ENCODE results near the gene RAP2C. TPM values are rescaled to one million over a fixed set of nuclear protein-coding genes. Genes with fewer than 3 reads are reported as not detected.

RAP2C gene
- total RNA-seq, 2 experiments from 2014 or later, result 51.9 to 52.0 TPM

DNA sequence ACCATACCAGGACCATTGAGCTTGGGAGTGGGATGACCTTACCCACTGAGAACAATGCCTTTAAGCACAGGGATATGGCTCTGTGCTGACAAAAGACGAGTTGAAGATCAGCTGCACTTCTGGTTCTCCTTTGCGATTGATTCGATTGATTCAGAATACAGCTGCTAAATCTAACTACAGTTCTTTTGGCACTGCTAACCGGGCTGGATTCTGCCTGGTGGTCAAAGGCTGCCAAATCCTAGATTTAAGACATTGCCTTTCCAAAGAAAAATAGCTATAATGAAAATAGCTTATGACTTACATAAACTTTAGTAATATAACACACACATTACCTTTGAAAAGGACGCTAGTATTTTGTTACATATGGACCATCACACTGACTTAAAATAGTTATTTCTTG lies 18.3 kb downstream of the RAP2C start:
- no peak overlapping the region for H3K4me3 ChIP-seq (ENCODE audit: low read length)
- intact Hi-C loops (cut with DNase I, micrococcal nuclease), result no loop called here
- Mint-ChIP-seq H3K9me3 (no peaks in the 10 kb centered on the region), H3K36me3 (ENCODE audit: low read depth) (peaks cover 26% of the 10 kb centered on the region), H3K27me3 (no peaks in the 10 kb centered on the region), H3K4me3 (no peak overlapping the region), H3K27ac (no peak overlapping the region), H3K4me1 (ENCODE audit: low read depth) (peaks cover 3% of the 10 kb centered on the region)
- no peak overlapping the region for H3K27ac ChIP-seq (ENCODE audit: low read depth in 1 of 2, low read length in 2 of 2)
- no peaks in the 10 kb centered on the region for H3K27me3 ChIP-seq (ENCODE audit: control insufficient read depth in 1 of 2, insufficient read depth in 2 of 2, low read length in 2 of 2)
- H3K36me3 ChIP-seq (ENCODE audit: insufficient read depth, low read length), result peaks cover 3% of the 10 kb centered on the region
- H3K4me1 ChIP-seq (ENCODE audit: insufficient read depth, low read length), result no peaks in the 10 kb centered on the region
- no peaks in the 10 kb centered on the region for H3K9me3 ChIP-seq (ENCODE audit: control insufficient read depth in 1 of 2, insufficient read depth in 1 of 2, low read length in 2 of 2)
- CTCF ChIA-PET, result no interaction called here
- DNase-seq (no peak), ATAC-seq (ENCODE audit: poor library complexity) (no peak)
- no peak for TF ChIP-seq CTCF (IDR thresholded peaks at IDR 0.05)
- POLR2A ChIA-PET, result no interaction called here

DNA sequence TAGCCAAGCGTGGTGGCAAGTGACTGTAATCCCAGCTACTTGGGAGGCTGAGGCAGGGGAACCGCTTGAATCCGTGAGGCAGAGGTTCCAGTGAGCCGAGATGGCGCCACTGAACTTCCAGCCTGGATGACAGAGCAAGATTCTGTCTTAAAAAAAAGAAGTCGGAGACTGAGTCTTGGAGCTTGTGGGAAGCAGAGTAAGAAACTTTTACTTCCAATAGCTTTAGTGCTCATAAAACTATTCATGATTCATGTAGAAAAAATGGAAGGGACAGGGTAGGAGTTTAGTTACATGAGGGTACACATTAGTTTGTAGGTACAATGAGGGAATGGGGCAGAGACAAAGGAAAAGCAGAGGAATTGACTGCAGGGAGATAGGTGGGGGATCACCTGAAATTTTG lies 19.3 kb downstream of the RAP2C start:
- ATAC-seq (ENCODE audit: poor library complexity) (no peak), DNase-seq (no peak)
- Histone ChIP-seq H3K4me1 (ENCODE audit: insufficient read depth, low read length) (no peaks in the 10 kb centered on the region), H3K9me3 (ENCODE audit: control insufficient read depth in 1 of 2, insufficient read depth in 1 of 2, low read length in 2 of 2) (no peaks in the 10 kb centered on the region), H3K27me3 (ENCODE audit: control insufficient read depth in 1 of 2, insufficient read depth in 2 of 2, low read length in 2 of 2) (no peaks in the 10 kb centered on the region), H3K27ac (ENCODE audit: low read depth in 1 of 2, low read length in 2 of 2) (no peak overlapping the region), H3K36me3 (ENCODE audit: insufficient read depth, low read length) (peaks cover 3% of the 10 kb centered on the region), H3K4me3 (ENCODE audit: low read length) (no peak overlapping the region)
- no peak for TF ChIP-seq CTCF (IDR thresholded peaks at IDR 0.05)
- Mint-ChIP-seq H3K4me3 (no peak overlapping the region), H3K27ac (no peak overlapping the region), H3K27me3 (no peaks in the 10 kb centered on the region), H3K9me3 (no peaks in the 10 kb centered on the region), H3K4me1 (ENCODE audit: low read depth) (no peaks in the 10 kb centered on the region), H3K36me3 (ENCODE audit: low read depth) (peaks cover 20% of the 10 kb centered on the region)
- ChIA-PET POLR2A (no interaction called here), CTCF (no interaction called here)
- intact Hi-C loops (cut with DNase I, micrococcal nuclease), result no loop called here

DNA sequence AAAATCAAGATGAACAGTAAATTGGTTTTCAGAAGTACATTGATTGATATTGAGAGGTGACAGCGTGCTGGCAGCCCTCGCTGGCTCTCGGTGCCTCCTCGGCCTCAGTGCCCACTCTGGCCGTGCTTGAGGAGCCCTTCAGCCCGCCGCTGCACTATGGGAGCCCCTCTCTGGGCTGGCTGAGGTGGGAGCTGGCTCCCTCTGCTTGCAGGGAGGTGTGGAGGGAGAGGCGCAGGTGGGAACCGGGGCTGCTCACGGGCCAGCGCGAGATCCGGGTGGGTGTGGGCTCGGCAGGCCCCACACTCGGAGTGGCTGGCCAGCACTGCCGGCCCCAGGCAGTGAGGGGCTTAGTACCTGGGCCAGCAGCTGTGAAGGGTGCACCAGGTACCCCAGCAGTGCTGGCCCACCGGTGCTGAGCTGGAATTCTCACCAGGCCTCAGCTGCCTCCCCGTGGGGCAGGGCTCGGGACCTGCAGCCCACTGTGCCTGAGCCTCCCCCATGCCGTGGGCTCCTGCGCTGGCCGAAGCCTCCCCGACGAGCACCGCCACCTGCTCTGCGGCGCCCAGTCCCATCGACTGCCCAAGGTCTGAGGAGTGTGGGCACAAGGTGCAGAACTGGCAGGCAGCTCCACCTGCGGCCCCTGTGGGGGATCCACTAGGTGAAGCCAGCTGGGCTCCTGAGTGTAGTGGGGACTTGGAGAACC lies 25.2 kb downstream of the RAP2C start:
- no peak overlapping the region for H3K27ac Mint-ChIP-seq
- TF ChIP-seq CTCF (IDR thresholded peaks at IDR 0.05), result no peak
- H3K9me3 Mint-ChIP-seq, result no peaks in the 10 kb centered on the region
- no peaks in the 10 kb centered on the region for H3K36me3 ChIP-seq (ENCODE audit: insufficient read depth, low read length)
- intact Hi-C loops (cut with DNase I, micrococcal nuclease), result no loop called here
- no peak overlapping the region for H3K4me3 ChIP-seq (ENCODE audit: low read length)
- DNase-seq (no peak), ATAC-seq (ENCODE audit: poor library complexity) (no peak)
- no peaks in the 10 kb centered on the region for H3K4me1 ChIP-seq (ENCODE audit: insufficient read depth, low read length)
- peaks cover 0 to 9% of the 10 kb centered on the region in 2 experiments for H3K9me3 ChIP-seq (ENCODE audit: control insufficient read depth in 1 of 2, insufficient read depth in 1 of 2, low read length in 2 of 2)
- H3K27ac ChIP-seq (ENCODE audit: low read depth in 1 of 2, low read length in 2 of 2), result no peak overlapping the region
- POLR2A ChIA-PET, result no interaction called here
- no peaks in the 10 kb centered on the region for H3K27me3 Mint-ChIP-seq
- no peaks in the 10 kb centered on the region for H3K4me1 Mint-ChIP-seq (ENCODE audit: low read depth)
- no peaks in the 10 kb centered on the region for H3K36me3 Mint-ChIP-seq (ENCODE audit: low read depth)
- no peaks in the 10 kb centered on the region for H3K27me3 ChIP-seq (ENCODE audit: control insufficient read depth in 1 of 2, insufficient read depth in 2 of 2, low read length in 2 of 2)
- no peak overlapping the region for H3K4me3 Mint-ChIP-seq
- CTCF ChIA-PET, result interaction anchor here (1.0 kb wide), 1 partner anchor 101 kb away, joined by 3 read pairs; no protein-coding TSS in a partner anchor

Data from CD4-positive, alpha-beta T cell (primary cell).